ENCODE results near the gene KRTAP4-9. TPM values are rescaled to one million over a fixed set of nuclear protein-coding genes. Genes with fewer than 3 reads are reported as not detected.
"Not testable (repeated sequence)": the region's sequence is repeated elsewhere in the genome, so short reads cannot be mapped to it uniquely, and the experiment has no call there.

Gene KRTAP4-9
- not detected in 2 replicates for total RNA-seq

DNA sequence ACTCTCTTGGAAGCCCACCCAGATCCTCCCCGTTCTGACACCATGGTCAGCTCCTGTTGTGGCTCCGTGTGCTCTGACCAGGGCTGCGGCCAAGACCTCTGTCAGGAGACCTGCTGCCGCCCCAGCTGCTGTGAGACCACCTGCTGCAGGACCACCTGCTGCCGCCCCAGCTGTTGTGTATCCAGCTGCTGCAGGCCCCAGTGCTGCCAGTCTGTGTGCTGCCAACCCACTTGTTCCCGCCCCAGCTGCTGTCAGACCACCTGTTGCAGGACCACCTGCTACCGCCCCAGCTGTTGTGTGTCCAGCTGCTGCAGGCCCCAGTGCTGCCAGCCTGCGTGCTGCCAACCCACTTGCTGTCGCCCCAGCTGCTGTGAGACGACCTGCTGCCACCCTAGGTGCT is at the start of gene KRTAP4-9:
TSS of gene KRTAP4-9 (plus strand) at position 43 of the 400 bp plus-strand sequence. CDS start at position 43, 0 bp downstream.
- DNase-seq (ENCODE audit: low read depth in 2 of 2): not testable (repeated sequence)

DNA sequence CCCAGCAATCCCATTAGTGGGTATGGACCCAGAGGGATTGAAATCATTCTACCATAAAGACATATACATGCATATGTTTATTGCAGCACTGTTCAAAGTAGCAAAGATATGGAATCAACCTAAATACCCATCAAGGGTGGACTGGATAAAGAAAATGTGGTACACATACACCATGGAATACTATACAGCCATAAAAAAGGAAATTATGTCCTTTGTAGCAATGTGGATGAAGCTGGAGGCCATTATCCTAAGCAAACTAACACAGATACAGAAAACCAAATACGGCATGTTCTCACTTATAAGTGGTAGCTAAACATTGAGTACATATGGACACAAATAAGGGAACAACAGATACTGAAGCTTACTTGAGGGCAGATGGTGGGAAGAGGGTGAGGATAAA is 47.6 kb upstream of the KRTAP4-9 start:
- no peak for DNase-seq (ENCODE audit: low read depth in 2 of 2)

DNA sequence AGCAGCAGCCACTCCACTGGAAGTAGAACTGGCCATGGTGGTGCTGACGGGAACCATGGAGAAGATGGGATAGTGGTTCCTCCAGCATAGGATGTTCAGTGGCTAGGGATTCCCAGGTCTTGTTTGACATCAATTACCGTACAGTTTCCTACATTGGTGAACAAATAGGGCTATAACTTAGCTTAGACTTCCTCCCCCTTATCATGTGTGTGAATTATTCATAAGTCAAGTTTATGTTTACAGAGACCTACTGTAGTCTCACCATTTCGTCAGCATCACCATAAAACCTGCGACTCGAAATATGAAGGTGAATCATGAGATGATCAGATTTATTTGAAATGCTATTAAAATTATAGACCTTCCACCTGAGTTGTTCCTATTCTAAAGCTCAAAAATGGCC is 46.4 kb upstream of the KRTAP4-9 start:
- DNase-seq (ENCODE audit: low read depth in 2 of 2): no peak

DNA sequence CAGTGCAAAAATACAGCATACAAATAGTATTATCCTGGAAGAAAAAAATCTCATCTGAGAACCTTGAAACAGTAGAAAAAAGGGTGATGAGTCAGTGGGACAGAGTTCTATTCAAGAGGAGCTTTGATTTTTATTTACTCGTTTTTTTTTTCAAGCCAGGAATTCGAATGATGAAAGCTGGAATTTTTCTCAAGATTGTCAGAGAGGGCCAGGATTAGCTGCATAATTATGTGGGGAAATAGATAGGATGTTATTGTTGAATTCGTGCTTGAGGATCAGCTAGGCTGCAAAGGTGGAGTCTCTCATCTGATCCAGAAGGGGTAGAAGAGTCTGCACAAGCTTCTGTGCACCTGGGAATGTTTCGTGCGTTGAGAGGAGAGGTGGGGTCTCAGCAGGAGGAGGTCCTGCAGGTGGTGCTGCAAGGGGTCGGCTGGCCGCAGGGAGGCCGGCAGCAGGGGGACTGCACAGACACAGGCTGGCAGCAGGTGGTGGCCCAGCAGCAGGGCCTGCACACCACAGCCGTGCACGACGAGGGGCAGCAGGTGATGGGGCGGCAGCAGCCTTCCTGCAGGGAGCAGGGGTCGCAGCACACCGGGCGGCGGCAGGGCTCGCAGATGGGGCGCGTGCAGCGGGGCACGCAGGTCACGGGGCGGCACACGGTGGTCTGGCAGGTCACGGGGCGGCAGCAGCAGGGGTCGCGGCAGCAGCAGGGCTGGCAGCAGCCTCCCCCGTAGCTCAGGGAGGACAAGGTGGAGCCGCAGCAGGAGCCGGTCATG is 45.7 kb upstream of the KRTAP4-9 start:
- not testable (repeated sequence) for DNase-seq (ENCODE audit: low read depth in 2 of 2)

DNA sequence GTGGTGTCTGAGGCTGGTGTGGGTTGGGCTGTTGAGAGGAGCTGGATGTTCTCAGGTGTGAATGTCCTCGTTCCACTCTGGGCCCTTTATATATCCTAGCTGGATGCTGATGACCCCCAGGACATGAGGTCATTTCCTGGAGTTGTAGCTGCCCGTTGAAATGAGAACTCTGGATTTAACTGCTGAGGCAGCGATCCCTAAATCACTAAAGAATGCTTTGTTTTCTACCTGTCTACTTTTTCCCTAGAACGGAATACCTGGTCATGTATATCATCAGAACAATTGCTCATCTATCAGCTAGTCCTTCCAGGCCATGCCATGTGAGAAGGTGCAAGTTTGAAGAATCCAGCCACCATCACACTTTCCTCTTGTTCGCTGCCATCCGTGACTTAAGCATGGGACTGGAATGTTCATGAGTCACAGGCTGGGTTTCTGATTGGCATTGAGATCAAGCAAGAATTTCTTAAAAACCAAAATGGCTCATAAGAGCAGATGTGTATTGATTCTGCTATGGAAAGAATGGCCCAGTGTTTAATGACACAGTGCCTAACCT is 45.1 kb upstream of the KRTAP4-9 start, which contains the start of gene KRTAP2-3:
TSS of gene KRTAP2-3 (minus strand) at position 63 of the 553 bp plus-strand sequence. CDS start 64 bp downstream, outside the sequence.
- peak in 1 of 2 donors; percentile 12 for DNase-seq (ENCODE audit: low read depth in 2 of 2)

DNA sequence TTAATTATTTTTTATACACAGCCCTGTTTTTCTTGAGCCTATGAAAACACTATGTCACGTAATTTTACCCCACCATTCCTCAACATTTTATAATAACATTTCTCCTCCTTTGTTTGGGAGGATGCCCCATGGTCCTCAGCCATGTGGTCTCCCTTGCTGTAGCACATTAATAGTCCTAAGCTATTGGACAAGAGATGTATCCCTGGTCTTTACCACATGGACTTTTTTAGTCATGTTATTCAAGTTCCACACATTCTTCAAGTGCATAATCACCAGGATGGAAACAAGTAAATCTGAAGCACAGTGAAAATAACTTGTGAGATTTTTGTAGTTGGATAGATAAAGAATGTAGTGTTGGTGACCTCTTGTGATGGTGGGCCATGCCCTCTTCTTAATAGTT is 43.2 kb upstream of the KRTAP4-9 start:
- no peak for DNase-seq (ENCODE audit: low read depth in 2 of 2)

DNA sequence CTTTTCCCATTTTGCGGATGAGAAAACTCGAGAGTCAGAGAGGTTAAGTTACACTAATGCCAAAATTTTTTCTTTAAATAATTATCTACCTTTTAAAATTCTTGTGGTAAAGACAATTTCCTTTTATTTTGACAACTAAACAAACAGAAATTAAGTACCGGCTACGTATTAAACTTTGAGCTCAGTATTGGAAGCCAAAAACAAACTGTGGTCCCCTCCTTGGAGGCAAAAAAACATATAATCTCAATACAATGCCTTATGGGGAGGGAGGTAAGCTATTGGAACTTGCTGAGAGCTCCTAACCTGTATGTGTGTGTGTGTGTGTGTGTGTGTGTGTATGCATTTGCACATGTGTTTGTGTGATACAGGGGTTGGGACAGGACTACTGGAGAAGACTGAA is 41.7 kb upstream of the KRTAP4-9 start:
- DNase-seq (ENCODE audit: low read depth in 2 of 2): no peak

DNA sequence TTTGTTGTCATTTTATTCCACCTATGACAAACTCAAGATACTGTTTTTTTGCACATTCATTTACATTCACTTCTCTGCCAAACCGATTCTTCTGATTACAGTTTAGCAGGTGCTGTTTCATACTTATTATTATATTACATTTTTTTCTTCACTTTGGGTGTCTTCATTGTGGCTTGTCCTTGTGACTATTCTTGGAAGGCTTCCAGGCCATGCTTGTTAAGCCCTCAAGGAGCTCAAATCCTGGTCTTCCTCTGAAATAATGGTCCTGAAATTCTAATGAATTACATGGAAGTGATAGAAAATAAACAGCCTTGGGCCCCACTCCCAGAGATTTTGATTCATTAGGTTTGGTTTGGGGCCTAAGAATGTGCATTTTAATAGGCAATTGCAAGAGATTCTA is 40.9 kb upstream of the KRTAP4-9 start:
- no peak for DNase-seq (ENCODE audit: low read depth in 2 of 2)

DNA sequence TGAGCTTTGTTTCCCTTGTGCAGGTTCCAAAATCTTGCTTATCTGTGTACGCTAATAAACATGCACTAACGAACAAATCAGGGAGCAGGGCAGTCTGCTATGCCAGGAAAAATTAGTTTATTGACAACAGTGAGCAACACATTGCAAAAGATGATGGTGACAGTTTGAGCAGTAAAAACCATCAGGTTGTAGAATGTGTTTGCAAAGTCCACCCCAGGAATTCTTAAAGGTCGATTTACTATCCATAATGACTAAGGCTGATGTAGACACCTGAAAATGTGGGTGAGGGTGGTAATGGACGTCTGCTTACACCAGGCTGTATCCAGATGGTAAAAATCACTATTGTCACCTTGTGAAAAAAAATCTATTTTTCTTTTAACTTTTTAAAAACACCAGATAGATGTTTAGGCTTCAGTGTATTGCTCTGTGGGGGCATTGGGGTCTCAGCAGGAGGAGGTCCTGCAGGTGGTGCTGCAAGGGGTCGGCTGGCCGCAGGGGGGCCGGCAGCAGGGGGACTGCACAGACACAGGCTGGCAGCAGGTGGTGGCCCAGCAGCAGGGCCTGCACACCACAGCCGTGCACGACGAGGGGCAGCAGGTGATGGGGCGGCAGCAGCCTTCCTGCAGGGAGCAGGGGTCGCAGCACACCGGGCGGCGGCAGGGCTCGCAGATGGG is 40.0 kb upstream of the KRTAP4-9 start:
- DNase-seq (ENCODE audit: low read depth in 2 of 2): not testable (repeated sequence)

DNA sequence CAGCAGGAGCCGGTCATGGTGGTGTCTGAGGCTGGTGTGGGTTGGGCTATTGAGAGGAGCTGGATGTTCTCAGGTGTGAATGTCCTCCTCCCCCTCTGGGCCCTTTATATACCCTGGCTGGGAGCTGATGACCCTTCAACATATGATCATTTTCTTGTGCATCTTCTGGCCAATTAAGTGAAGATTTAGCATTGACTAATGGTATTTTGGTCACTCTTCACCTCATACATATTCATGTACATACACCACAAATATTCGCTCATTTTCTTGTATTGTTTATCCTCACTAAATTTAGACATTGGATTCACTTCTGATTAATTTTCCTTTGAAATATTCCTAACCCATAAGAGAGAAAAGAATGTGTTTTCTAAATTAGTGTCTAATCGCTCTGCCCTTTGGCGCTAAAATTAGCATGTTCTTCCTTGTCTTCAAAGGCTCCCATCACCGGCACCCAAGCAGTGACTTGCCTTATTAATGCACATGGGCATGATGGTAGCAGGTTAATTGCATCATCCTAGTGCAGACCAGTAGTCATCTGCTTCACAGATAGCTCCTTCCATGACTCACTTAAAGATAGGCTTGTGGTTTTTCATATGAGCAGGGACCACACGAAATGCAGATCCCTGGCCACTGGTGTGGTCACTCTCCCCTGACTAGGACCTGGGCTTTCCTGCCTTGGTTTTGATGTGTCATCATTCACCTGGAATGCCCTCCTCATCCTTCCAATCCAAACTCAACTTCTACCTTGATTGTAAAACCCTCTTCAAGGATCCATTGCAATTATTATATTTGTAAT is 39.2 kb upstream of the KRTAP4-9 start, which contains the start of gene KRTAP2-4:
TSS of gene KRTAP2-4 (minus strand) at position 51 of the 796 bp plus-strand sequence. CDS start at position 17, 34 bp downstream.
- no peak for DNase-seq (ENCODE audit: low read depth in 2 of 2)

DNA sequence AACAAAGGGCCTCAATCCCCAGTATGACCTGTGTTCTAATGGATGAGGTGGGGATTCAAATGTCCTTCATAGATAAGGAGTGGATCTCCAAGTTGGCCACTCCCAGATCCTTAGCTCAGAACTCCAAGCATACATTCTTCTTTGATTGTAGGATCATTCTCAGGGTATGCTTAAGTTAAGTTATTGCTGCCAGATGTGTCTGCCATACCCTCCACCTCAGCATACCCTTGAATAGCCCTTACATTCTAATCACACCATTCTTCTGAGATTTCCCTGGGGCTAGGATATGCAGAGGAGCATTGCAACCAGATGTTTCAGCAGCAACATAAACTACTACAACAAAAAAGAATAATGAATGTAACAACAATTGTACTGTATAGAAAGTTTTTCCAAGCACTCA is 37.9 kb upstream of the KRTAP4-9 start:
- no peak for DNase-seq (ENCODE audit: low read depth in 2 of 2)

DNA sequence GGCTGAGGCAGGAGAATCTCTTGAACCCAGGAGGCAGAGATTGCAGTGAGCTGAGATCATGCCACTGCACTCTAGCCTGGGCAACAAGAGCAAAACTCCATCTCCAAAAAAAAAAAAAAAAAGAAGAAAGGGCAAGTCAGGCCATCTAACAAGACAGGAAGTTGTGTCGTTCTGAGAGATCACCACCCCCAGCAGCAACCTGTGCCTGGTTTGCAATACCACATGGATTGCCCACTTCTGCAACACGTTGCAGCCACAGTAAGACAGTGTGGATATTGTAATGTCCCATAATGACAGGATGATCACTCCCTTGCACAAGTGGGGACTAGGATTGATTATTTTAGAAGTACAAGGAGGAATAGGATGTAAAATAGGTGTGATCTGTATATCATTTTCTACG is 36.2 kb upstream of the KRTAP4-9 start:
- DNase-seq (ENCODE audit: low read depth in 2 of 2): no peak

DNA sequence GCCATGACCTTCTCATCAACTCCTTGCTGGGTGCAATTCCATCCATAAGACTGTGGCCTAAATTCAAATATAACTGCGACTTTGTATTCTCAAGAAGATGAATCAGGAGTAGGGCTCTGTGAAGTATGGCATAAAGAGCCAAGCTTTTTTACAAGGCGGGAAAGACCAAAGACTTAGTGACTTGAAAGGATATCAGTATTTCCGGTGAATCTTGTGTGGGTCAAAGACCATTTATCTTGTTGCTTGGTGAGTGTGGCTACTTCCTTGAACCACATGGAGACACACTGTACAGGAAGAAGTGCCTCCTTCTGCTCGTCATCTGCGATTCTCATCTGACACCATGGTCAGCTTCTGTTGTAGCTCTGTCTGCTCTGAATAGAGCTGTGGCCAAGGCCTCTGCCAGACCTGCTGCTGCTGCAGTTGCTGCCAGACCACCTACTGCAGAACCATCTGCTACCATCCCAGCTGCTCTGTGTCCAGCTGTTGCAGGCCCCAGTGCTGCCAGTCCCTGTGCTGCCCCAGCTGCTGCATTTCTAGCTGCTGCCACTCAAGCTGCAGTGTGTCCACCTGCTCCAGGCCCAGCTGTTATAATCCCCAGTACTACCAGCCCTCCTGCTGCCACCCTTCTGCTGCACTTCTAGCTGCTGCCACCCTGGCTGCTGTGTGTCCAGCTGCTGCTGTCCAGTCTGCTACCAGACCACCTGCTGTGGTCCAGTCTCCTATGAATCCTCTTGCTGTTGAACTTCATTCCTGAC is 33.4 kb upstream of the KRTAP4-9 start:
- DNase-seq (ENCODE audit: low read depth in 2 of 2): no peak

DNA sequence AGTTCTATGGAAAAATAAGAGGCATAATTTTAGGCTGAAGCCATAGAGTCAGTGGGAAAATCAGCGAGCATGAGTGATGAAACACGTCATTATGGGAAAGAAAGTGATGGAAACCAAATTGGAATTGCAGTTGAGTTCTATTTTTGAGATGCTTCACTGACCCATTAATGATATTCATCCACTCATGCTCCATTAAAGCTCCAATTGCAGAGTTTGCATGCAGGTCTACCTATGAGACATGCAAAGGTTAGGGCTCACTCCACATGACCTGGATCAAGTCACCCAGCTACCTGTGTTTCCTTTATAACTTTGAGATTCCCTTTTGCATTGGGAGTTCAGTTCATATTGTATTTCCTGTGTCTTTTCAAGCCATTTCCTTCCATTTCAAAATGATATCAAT is 31.5 kb upstream of the KRTAP4-9 start:
- no peak for DNase-seq (ENCODE audit: low read depth in 2 of 2)

DNA sequence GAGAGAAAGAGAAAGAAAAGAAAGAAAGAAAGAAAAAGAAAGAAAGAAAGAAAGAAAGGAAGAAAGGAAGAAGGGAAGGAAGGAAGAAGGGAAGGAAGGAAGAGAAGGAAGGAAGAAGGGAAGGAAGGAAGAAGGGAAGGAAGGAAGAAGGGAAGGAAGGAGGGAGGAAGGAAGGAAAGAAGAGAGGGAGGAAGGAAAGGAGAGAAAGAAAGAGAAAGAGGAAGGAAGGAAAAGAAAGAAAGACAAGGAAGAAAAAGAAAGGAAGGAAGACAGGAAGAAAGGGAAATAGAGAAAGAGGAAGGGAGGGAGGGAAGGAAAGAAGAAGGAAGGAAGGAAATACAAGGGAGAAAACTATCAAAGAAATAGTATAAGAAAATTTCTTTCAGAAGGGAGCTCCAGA is 28.4 kb upstream of the KRTAP4-9 start:
- no peak for DNase-seq (ENCODE audit: low read depth in 2 of 2)

DNA sequence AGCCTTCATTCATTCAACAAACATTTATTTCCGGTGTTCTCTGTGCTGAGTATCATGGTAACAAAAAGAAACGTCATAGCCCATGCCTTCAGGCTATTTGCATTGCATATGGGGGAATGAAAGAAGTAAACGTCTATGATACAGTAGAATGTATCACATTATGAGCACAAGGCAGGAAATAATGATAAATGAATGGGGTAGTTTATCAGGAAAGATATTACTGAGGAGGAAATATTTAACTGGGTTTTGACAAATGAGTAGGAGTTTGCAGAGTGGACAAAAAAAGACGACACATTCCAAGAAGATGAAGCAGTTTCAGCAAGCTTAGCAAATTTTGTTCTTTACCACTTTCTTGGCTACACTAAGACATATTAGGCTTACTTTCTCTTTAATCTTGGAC is 22.6 kb upstream of the KRTAP4-9 start:
- DNase-seq (ENCODE audit: low read depth in 2 of 2): no peak

DNA sequence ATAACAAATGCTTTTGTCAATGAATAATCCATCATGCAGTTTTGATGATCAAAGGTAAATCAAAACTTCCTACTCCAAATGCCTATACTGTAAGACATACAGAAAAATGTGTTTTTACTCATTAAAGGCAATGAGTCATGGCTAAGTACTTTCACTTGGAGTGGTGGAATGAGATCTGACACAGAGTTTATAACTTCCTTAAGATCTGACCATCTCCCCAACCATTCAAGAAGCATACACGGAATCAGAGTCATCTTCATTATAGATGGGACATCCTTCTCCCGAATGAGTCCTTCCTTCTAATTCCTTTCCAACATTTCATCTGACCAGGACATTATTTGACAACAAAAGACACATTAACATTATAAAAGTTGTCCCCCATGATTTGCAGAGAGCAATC is 21.8 kb upstream of the KRTAP4-9 start:
- not testable (repeated sequence) for DNase-seq (ENCODE audit: low read depth in 2 of 2)

DNA sequence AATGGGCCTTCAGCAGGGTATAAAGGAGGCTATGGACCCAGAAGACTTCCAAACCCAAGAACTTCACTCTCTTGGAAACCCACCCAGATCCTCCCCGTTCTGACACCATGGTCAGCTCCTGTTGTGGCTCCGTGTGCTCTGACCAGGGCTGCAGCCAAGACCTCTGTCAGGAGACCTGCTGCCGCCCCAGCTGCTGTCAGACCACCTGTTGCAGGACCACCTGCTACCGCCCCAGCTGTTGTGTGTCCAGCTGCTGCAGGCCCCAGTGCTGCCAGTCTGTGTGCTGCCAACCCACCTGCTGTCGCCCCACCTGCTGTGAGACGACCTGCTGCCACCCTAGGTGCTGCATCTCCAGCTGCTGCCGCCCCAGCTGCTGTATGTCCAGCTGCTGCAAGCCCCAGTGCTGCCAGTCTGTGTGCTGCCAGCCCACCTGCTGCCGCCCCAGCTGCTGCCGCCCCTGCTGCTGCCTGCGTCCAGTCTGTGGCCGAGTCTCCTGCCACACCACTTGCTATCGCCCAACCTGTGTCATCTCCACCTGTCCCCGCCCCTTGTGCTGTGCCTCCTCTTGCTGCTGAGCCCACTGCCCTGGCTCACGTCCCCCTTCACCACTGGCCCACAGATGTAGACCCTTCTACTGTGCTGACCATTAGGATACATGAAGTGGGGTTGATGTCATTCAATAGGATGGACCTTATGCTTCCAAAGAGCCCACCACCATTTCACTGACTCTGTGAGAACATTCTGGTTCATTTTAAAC is 20.9 kb upstream of the KRTAP4-9 start, which contains the start of gene KRTAP4-7:
TSS of gene KRTAP4-7 (plus strand) at position 51 of the 757 bp plus-strand sequence. CDS start at position 108, 57 bp downstream.
- DNase-seq (ENCODE audit: low read depth in 2 of 2): not testable (repeated sequence)

DNA sequence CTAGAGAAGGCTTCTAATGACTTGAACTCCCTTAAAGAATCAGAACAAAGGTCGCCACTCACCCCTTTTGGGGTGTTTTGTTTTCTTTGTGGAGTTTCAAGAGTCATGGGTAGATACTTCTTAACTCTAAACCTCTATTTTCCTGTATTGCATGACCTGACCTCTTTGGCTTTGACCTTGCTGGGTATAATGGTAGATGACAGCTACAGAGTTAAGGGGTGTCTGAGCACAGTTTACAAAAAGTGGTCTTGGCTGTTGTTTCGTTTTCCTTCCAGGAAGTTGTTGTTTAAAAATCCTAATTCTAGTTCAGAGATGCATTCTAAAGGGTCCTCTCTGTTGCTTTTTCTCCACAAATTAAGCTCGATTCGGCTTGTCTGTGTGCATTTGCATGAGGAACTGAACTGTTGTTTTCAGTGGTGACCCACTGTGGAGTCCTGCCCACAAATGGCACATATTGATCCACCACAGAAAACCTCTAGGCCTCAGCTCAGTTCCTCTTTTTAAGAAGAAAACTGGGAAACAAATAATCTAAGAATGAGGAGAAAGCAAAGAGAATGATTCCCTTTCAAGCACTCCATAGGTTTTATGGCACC is 16.3 kb upstream of the KRTAP4-9 start:
- DNase-seq (ENCODE audit: low read depth in 2 of 2): not testable (repeated sequence)

DNA sequence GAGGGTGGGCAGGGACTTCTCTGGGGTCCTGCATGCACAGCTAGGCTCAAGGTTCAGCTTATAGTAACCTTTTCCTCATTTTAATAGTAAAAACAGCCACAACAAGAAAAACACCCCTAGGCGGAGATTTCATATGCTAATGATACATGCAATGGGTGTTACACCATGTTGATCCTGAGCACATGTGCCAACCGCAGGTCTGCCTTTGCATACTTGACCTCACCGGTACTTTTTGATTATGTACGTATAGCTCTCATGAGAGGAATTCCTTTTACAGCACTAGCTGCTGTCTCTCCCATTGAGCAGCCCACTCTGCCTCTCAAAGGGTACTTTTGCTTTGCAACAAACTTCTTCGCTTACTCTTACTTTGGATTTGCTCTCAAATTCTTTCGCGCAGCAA is 9.1 kb upstream of the KRTAP4-9 start:
- DNase-seq (ENCODE audit: low read depth in 2 of 2): no peak

Measured in lung microvascular endothelial cell (primary cell).